ENCODE data around the gene STX1A. TPM values are rescaled to one million over a fixed set of nuclear protein-coding genes. Genes with fewer than 3 reads are reported as not detected.
A peak's percentile ranks its signal among the peaks of the same experiment; 100 is the strongest.

Gene STX1A
- total RNA-seq, 1 experiment from 2014 or later, result 20.4 TPM

- Mint-ChIP-seq H3K4me3 (no peak overlapping the region), H3K27me3 (ENCODE audit: low read depth) (peaks cover 12% of the 10 kb centered on the region), H3K9me3 (peaks cover 3% of the 10 kb centered on the region), H3K4me1 (peaks cover 11% of the 10 kb centered on the region), H3K27ac (no peak overlapping the region), H3K36me3 (peaks cover 11% of the 10 kb centered on the region)
- ChIA-PET CTCF (interaction anchor here (0.6 to 2.3 kb wide), 17 partner anchors 10 to 977 kb away, joined by 3 to 20 read pairs (median 4); partner anchors contain the start of genes CLDN3, METTL27 and TBL2), POLR2A (interaction anchor here (0.6 to 1.3 kb wide), 2 partner anchors 7 to 1633 kb away, joined by 3 read pairs; no protein-coding TSS in a partner anchor)
- no peak for ATAC-seq
- no peak for TF ChIP-seq ZMAT4 (CRISPR knock-in tag; IDR thresholded peaks at IDR 0.05)
- TF ChIP-seq ZNF138 (CRISPR knock-in tag; conservative IDR thresholded peaks at IDR 0.05), result no peak
- no peak for TF ChIP-seq MAX (CRISPR knock-in tag; IDR thresholded peaks at IDR 0.05)
- no peak for DNase-seq (ENCODE audit: low spot score)
These were observed 16.0 kb upstream of the STX1A start for GRCh38 chr7:73735528-73735905.

- H3K27ac Mint-ChIP-seq, result peak overlapping the region; percentile 80; the same call in 1 of the 2 replicates
- H3K4me1 Mint-ChIP-seq, result peaks cover 12% of the 10 kb centered on the region
- POLR2A ChIA-PET, result interaction anchor here (0.5 to 1.3 kb wide), 3 partner anchors 8 to 1632 kb away, joined by 3 to 4 read pairs (median 3); no protein-coding TSS in a partner anchor
- TF ChIP-seq SMAD4 (CRISPR knock-in tag; IDR thresholded peaks at IDR 0.05), result no peak
- TF ChIP-seq GTF2I (CRISPR knock-in tag; conservative IDR thresholded peaks at IDR 0.05), result peak; percentile 72; the same call in 1 of the 2 replicates
- TF ChIP-seq ZBTB43 (CRISPR knock-in tag; IDR thresholded peaks at IDR 0.05), result no peak
- no peak for TF ChIP-seq FOXK1 (CRISPR knock-in tag; IDR thresholded peaks at IDR 0.05)
- TF ChIP-seq PRRX2 (CRISPR knock-in tag; IDR thresholded peaks at IDR 0.05), result peak; percentile 42; the same call in 1 of the 2 replicates
- no peak for TF ChIP-seq ZNF317 (CRISPR knock-in tag; IDR thresholded peaks at IDR 0.05; ENCODE audit: borderline replicate concordance, low read depth)
- TF ChIP-seq TP53 (CRISPR knock-in tag; IDR thresholded peaks at IDR 0.05), result no peak
- TF ChIP-seq ESRRA (CRISPR knock-in tag; IDR thresholded peaks at IDR 0.05; ENCODE audit: borderline replicate concordance), result no peak
- no peak for TF ChIP-seq NFYB (CRISPR knock-in tag; conservative IDR thresholded peaks at IDR 0.05; ENCODE audit: low read depth)
- no peak for TF ChIP-seq ELF4 (CRISPR knock-in tag; IDR thresholded peaks at IDR 0.05; ENCODE audit: low read depth)
- TF ChIP-seq CDX4 (CRISPR knock-in tag; IDR thresholded peaks at IDR 0.05; ENCODE audit: borderline replicate concordance), result no peak
- TF ChIP-seq ARID4B (CRISPR knock-in tag; IDR thresholded peaks at IDR 0.05; ENCODE audit: borderline replicate concordance), result no peak
- peak; percentile 36; the same call in 1 of the 2 replicates for TF ChIP-seq ZNF232 (CRISPR knock-in tag; IDR thresholded peaks at IDR 0.05)
- no peak for TF ChIP-seq JAZF1 (CRISPR knock-in tag; IDR thresholded peaks at IDR 0.05)
- no peak for TF ChIP-seq USF2 (CRISPR knock-in tag; IDR thresholded peaks at IDR 0.05)
- no peak for TF ChIP-seq AR (CRISPR knock-in tag; IDR thresholded peaks at IDR 0.05)
- TF ChIP-seq GABPB1 (CRISPR knock-in tag; IDR thresholded peaks at IDR 0.05), result no peak
- TF ChIP-seq ETV6 (CRISPR knock-in tag; IDR thresholded peaks at IDR 0.05), result peak; percentile 95
These were observed 15.4 kb upstream of the STX1A start for GRCh38 chr7:73734619-73735527.

More at GRCh38 chr7:73734619-73735527, 15.4 kb upstream of the STX1A start:
- CTCF ChIA-PET, result interaction anchor here (0.6 to 4.0 kb wide), 38 partner anchors 9 to 976 kb away, joined by 3 to 35 read pairs (median 4); partner anchors contain the start of genes CLDN3, METTL27, STX1A and TBL2
- ATAC-seq (peak; percentile 78), DNase-seq (ENCODE audit: low spot score) (peak; percentile 89)
- H3K9me3 Mint-ChIP-seq, result peaks cover 3% of the 10 kb centered on the region
- H3K36me3 Mint-ChIP-seq, result peaks cover 11% of the 10 kb centered on the region
- no peak overlapping the region for H3K4me3 Mint-ChIP-seq
- H3K27me3 Mint-ChIP-seq (ENCODE audit: low read depth), result peaks cover 7% of the 10 kb centered on the region
